Measurements from ENCODE around the gene ARID2. TPM values are rescaled to one million over a fixed set of nuclear protein-coding genes. Genes with fewer than 3 reads are reported as not detected.

ARID2 gene
- polyA plus RNA-seq, 1 donor from 2014 or later = 20.6 TPM

GRCh38 chr12:45721369-45721768 lies 8.1 kb upstream of the ARID2 start:
- Histone ChIP-seq H3K36me3 (ENCODE audit: insufficient read depth, low read length) (no peaks in the 10 kb centered on the region), H3K4me2 (ENCODE audit: low read length) (no peak overlapping the region), H3K9me3 (ENCODE audit: low read length) (no peaks in the 10 kb centered on the region), H3K9me2 (ENCODE audit: insufficient read depth, low read length) (no peaks in the 10 kb centered on the region), H3F3A (ENCODE audit: insufficient read depth, low read length, poor library complexity, severe bottlenecking) (no peaks in the 10 kb centered on the region), H3K27me3 (ENCODE audit: insufficient read depth, low read depth, low read length) (no peaks in the 10 kb centered on the region), H3K27ac (ENCODE audit: low read length) (no peak overlapping the region), H2AFZ (ENCODE audit: low read depth, low read length) (no peak overlapping the region), H4K20me1 (ENCODE audit: insufficient read depth) (no peaks in the 10 kb centered on the region), H3K79me2 (replicated peaks; ENCODE audit: insufficient read depth, low read length) (peaks cover 66% of the 10 kb centered on the region), H3K9ac (ENCODE audit: low read length) (no peak overlapping the region), H3K4me3 (ENCODE audit: low read length) (peak overlapping the region; percentile 31)
- no peak for TF ChIP-seq REST (IDR thresholded peaks at IDR 0.05; ENCODE audit: borderline replicate concordance)
- TF ChIP-seq TAF1 (IDR thresholded peaks at IDR 0.05; ENCODE audit: low read depth) = no peak
- no peak for TF ChIP-seq SMC3 (conservative IDR thresholded peaks at IDR 0.05; ENCODE audit: poor library complexity)
- no peak for TF ChIP-seq RAD21 (conservative IDR thresholded peaks at IDR 0.05)
- no peak for TF ChIP-seq CTCF (IDR thresholded peaks at IDR 0.05; ENCODE audit: poor library complexity, severe bottlenecking)
- no peak for TF ChIP-seq EZH2 (IDR thresholded peaks at IDR 0.05; ENCODE audit: borderline replicate concordance, insufficient read depth, low read length, poor library complexity, severe bottlenecking)
- no peak for TF ChIP-seq MXI1 (conservative IDR thresholded peaks at IDR 0.05; ENCODE audit: poor library complexity, severe bottlenecking)
- TF ChIP-seq EP300 (conservative IDR thresholded peaks at IDR 0.05; ENCODE audit: poor library complexity, severe bottlenecking) = no peak
- no peak for TF ChIP-seq POLR2AphosphoS5 (IDR thresholded peaks at IDR 0.05)

- Histone ChIP-seq H4K20me1 (ENCODE audit: insufficient read depth) (no peaks in the 10 kb centered on the region), H2AFZ (ENCODE audit: low read depth, low read length) (no peak overlapping the region), H3K79me2 (replicated peaks; ENCODE audit: insufficient read depth, low read length) (peaks cover 69% of the 10 kb centered on the region)
These were observed 7.6 kb upstream of the ARID2 start for GRCh38 chr12:45721954-45722353.

More at GRCh38 chr12:45721954-45722353, 7.6 kb upstream of the ARID2 start:
- no peaks in the 10 kb centered on the region for H3F3A ChIP-seq (ENCODE audit: insufficient read depth, low read length, poor library complexity, severe bottlenecking)
- H3K4me3 ChIP-seq (ENCODE audit: low read length) = peak overlapping the region; percentile 31
- H3K27me3 ChIP-seq (ENCODE audit: insufficient read depth, low read depth, low read length) = no peaks in the 10 kb centered on the region
- TF ChIP-seq REST (IDR thresholded peaks at IDR 0.05; ENCODE audit: borderline replicate concordance) (no peak), EP300 (conservative IDR thresholded peaks at IDR 0.05; ENCODE audit: poor library complexity, severe bottlenecking) (no peak), TAF1 (IDR thresholded peaks at IDR 0.05; ENCODE audit: low read depth) (no peak)
- H3K36me3 ChIP-seq (ENCODE audit: insufficient read depth, low read length) = no peaks in the 10 kb centered on the region
- H3K27ac ChIP-seq (ENCODE audit: low read length) = no peak overlapping the region
- H3K9me2 ChIP-seq (ENCODE audit: insufficient read depth, low read length) = no peaks in the 10 kb centered on the region
- H3K9ac ChIP-seq (ENCODE audit: low read length) = no peak overlapping the region
- H3K9me3 ChIP-seq (ENCODE audit: low read length) = no peaks in the 10 kb centered on the region
- H3K4me2 ChIP-seq (ENCODE audit: low read length) = no peak overlapping the region

Data from neural cell (in vitro differentiated cells).